AG04449 (cell line): ENCODE measurements around the gene ARMC9.

ENCODE experiments used
- CTCF ChIA-PET: fragments of 350-600 bp; formaldehyde crosslinking; extraction: SDS; loops from one replicate; lab custom pipeline; 2021; ENCODE audit warnings: antibody characterized with exemption; lab: Yijun Ruan, JAX
- POLR2A ChIA-PET: fragments of 400-600, 350-600 bp; formaldehyde crosslinking; extraction: SDS; loops from one replicate; lab custom pipeline; 2020; ENCODE audit warnings: antibody characterized with exemption, inconsistent platforms; lab: Yijun Ruan, JAX
- DNase-seq: peaks from one replicate; pipeline ENCODE4 v3.0.0-alpha.2; 2010; ENCODE audit warnings: low read depth, low spot score
- H3K4me3 ChIP-seq: 2 replicates; pipeline ENCODE4 v1.5.1; 2011; ENCODE audit warnings: low read depth, mild to moderate bottlenecking, control low read depth, low read length
- TF ChIP-seq, protein P1 (sequence below): IDR thresholded peaks from one replicate; pipeline ENCODE4 v1.5.1; 2011; ENCODE audit warnings: mild to moderate bottlenecking, moderate library complexity, low read length, control low read depth, inconsistent platforms; ENCODE audit not compliant: insufficient read depth; ENCODE audit errors: missing control alignments

The ARMC9 gene

GRCh38 chr2:231227310-231228162, 29.1 kb downstream of the ARMC9 start:
- ChIA-PET CTCF (interaction anchor here (0.6 to 8.3 kb wide), 43 partner anchors 9 to 332 kb away, joined by 3 to 218 read pairs (median 6); partner anchors contain the start of genes ARMC9 and NCL), POLR2A (no interaction called here)
- no peak overlapping the region for H3K4me3 ChIP-seq
- peak; percentile 34 for DNase-seq
- TF ChIP-seq, protein P1, sequence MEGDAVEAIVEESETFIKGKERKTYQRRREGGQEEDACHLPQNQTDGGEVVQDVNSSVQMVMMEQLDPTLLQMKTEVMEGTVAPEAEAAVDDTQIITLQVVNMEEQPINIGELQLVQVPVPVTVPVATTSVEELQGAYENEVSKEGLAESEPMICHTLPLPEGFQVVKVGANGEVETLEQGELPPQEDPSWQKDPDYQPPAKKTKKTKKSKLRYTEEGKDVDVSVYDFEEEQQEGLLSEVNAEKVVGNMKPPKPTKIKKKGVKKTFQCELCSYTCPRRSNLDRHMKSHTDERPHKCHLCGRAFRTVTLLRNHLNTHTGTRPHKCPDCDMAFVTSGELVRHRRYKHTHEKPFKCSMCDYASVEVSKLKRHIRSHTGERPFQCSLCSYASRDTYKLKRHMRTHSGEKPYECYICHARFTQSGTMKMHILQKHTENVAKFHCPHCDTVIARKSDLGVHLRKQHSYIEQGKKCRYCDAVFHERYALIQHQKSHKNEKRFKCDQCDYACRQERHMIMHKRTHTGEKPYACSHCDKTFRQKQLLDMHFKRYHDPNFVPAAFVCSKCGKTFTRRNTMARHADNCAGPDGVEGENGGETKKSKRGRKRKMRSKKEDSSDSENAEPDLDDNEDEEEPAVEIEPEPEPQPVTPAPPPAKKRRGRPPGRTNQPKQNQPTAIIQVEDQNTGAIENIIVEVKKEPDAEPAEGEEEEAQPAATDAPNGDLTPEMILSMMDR: peak; percentile 86

- no peak for DNase-seq
- ChIA-PET CTCF (interaction anchor here (0.7 to 8.3 kb wide), 33 partner anchors 8 to 331 kb away, joined by 3 to 218 read pairs (median 6); partner anchors contain the start of gene ARMC9), POLR2A (no interaction called here)
- H3K4me3 ChIP-seq: no peak overlapping the region
- TF ChIP-seq, protein P1: no peak
Observed at GRCh38 chr2:231228223-231228622, 29.8 kb downstream of the ARMC9 start.

GRCh38 chr2:231228974-231229529, 30.6 kb downstream of the ARMC9 start:
- TF ChIP-seq, protein P1: no peak
- DNase-seq: no peak
- POLR2A ChIA-PET: no interaction called here
- CTCF ChIA-PET: interaction anchor here (0.7 to 8.3 kb wide), 19 partner anchors 8 to 226 kb away, joined by 3 to 218 read pairs (median 7); no protein-coding TSS in a partner anchor
- H3K4me3 ChIP-seq: no peak overlapping the region

DNA sequence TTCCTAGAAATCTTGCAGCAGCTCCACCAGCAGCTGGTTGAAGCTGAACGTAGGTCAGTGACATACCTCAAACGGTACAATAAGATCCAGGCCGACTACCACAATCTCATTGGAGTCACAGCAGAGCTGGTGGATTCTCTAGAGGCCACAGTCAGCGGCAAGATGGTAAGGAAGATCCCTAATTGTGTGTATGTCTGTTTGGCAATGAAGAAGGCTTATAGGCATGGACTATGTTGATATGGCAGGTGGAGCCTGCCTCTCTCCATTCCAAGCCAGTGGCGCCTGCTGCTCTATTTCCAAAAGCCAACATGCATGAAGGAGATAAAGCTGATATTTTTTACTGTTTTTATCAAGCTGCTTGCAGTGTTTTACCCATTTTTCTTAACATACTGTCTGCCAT, 36.8 kb downstream of the ARMC9 start:
- TF ChIP-seq, protein P1: no peak
- DNase-seq: no peak
- no peak overlapping the region for H3K4me3 ChIP-seq
- ChIA-PET CTCF (interaction anchor here (2.7 kb wide), 1 partner anchor 177 kb away, joined by 7 read pairs; no protein-coding TSS in a partner anchor), POLR2A (no interaction called here)

- H3K4me3 ChIP-seq: no peak overlapping the region
- TF ChIP-seq, protein P1: no peak
- DNase-seq: no peak
- ChIA-PET CTCF (interaction anchor here (1.3 to 4.7 kb wide), 4 partner anchors 11 to 214 kb away, joined by 3 to 57 read pairs (median 8); no protein-coding TSS in a partner anchor), POLR2A (no interaction called here)
Observed at GRCh38 chr2:231238689-231239088, 40.3 kb downstream of the ARMC9 start.

- TF ChIP-seq, protein P1: no peak
- POLR2A ChIA-PET: no interaction called here
- H3K4me3 ChIP-seq: no peak overlapping the region
- DNase-seq: no peak
- CTCF ChIA-PET: interaction anchor here (2.8 to 4.7 kb wide), 2 partner anchors 12 to 172 kb away, joined by 11 to 57 read pairs; no protein-coding TSS in a partner anchor
Observed at GRCh38 chr2:231239751-231240150, 41.3 kb downstream of the ARMC9 start.
